HG03460 (cell line): Measurements from ENCODE around the gene BUB3.
"Not testable (repeated sequence)": the region's sequence is repeated elsewhere in the genome, so short reads cannot be mapped to it uniquely, and the experiment has no call there.

ENCODE experiments used
- ATAC-seq: cut with Tn5 transposase; IDR thresholded peaks from one replicate; pipeline ENCODE4 v1.9.1; 2021; ENCODE audit not compliant: unreplicated experiment

The BUB3 gene

GRCh38 chr10:123153486-123154091 lies 613 bp upstream of the BUB3 start:
- ATAC-seq: no peak

DNA sequence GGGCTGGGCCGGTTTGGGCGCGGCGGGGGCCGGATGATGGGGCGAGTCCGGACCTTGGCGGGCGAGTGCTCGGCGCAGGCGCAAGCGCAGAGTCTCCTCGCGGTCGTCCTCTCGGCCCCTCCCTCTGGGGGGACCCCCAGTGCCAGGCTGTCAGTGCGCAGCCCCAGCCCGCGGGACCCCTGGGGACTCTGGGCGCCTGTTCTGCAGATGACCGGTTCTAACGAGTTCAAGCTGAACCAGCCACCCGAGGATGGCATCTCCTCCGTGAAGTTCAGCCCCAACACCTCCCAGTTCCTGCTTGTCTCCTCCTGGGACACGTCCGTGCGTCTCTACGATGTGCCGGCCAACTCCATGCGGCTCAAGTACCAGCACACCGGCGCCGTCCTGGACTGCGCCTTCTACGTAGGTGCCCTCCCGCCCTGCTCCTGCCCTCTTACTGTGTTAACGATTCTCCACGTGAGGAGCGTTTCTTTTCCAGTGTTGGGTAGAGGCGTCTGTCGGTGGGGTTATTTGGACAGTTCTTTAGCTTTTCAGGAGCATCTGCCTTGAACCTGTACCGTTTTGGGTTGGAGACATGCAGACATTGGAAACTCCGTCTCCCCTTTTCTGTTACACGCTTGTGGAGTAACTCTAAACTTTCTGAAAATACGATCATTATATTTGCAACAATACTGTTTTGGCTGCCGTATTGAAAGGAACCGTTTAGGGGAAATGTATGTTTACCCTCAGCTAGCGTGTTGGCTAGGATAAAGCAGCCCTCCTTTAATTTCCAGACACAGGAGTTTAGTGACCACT lies 706 bp downstream of the BUB3 start:
- ATAC-seq: peak; percentile 54

GRCh38 chr10:123156078-123156477 lies 1.9 kb downstream of the BUB3 start:
- ATAC-seq: no peak

DNA sequence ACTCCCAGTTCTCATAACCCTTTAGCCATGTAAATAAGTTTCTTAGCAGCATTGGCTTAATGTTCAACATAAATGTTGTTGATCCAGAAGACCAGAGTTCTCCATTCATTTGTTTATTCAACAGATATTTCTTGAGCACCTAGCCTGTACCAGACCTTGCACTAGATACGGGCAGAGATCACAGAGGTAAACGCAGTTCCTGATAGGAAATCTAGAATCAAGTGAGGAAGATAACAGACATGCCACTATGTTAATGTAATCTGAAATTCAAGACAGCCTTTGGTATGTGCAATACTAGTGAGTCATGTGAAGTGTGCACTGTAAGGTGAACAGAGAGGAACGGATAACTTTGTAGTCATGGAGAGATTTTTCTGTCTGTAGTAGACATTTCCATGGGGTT lies 3.0 kb downstream of the BUB3 start:
- ATAC-seq: no peak

DNA sequence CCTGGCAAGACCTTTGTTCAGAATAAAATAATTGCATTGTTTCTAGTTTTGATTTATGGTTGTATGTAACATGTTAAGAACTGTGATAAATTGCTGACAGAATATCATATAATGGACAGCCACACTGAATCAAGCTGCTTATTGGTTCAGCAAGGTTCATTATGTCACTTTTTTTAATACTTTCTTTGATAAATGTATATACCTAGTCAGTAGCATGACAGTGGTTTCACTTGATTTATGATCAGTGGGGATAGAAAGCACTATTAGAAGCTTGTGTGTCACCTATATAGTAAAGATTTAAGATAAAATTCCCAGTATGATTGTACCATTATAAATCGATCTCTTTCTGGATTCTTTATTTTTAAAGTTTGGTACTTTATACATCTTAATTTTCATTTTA lies 4.5 kb downstream of the BUB3 start:
- no peak for ATAC-seq

DNA sequence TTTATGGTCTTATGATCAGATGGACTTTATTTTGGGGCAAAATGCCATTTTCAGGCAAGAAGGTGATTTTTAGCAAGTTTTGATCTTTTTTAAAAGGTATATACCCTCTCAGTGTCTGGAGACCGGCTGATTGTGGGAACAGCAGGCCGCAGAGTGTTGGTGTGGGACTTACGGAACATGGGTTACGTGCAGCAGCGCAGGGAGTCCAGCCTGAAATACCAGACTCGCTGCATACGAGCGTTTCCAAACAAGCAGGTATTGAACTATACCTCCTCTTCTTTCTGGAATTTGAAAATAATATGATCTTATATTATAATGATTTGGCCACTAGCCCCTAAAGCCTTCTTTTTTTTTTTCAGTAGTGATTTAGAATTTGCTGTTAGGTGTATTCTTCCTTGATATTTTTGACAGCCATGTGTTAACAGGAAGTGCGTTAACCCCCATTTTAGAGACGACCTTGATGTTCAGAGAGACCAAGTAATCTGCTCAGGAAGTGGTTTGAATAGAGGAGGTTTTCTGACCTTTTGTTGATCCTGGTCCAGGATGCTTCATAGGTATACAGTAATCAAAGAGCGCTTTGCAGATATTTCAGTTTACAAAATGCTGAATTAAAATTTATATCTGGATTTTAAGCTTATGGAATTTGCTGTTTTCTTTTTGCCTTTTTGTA lies 6.2 kb downstream of the BUB3 start:
- ATAC-seq: no peak

- ATAC-seq: no peak
Measured at GRCh38 chr10:123164319-123164718, 10.1 kb downstream of the BUB3 start.

DNA sequence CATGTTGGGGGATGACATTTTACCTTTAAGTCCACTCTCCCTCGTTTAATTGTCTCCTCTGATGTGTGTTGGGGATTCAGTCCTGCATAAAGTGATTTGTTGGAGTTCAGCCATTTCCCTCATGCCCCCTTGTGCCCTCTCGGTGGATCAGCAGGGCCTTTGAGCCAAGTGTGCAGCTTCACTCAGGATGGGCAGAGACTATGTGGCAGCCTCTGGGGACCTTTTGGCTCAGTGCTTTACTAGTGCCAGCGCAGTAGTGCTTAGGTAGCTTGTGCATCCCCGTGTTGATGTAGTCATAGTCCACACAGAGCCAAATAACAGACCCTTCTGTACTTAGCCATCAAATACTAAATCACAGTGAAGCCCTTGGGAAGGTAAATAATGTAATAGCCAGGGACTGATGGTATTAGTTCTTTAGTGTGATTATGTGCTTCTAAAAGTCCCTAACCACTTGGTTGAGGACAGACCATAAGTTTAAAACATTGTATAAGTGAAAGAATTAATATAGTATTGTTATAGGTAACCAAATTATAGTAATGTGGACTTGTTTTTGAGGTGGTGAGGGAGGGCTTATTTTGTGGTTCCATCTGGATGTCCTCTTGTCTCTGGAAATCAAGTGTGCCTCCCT lies 11.4 kb downstream of the BUB3 start:
- ATAC-seq: no peak

GRCh38 chr10:123166618-123167017 lies 12.4 kb downstream of the BUB3 start:
- no peak for ATAC-seq

- ATAC-seq: no peak
Measured at GRCh38 chr10:123170961-123171360, 16.8 kb downstream of the BUB3 start.

DNA sequence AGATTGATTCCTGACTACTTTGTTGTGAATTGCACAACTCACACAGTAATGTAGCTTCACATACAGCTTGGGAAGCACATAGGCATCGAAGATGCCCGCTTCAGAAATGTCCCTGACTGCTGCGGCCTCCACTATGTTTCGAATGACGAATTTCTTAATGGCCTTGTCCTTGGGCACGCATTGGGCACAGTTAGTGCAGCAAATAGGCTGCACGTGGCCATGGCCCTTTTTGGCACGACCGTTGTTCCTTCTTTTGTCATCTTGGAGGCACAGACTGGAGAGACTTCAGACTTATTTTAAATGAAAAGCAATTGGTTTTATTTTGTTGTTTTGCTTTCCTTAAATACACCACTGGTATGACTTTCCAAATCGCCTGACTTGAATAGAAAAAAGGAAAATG lies 17.4 kb downstream of the BUB3 start:
- not testable (repeated sequence) for ATAC-seq

- ATAC-seq: no peak
Measured at GRCh38 chr10:123175389-123176387, 21.5 kb downstream of the BUB3 start.

- not testable (repeated sequence) for ATAC-seq
Measured at GRCh38 chr10:123178390-123178789, 24.2 kb downstream of the BUB3 start.

DNA sequence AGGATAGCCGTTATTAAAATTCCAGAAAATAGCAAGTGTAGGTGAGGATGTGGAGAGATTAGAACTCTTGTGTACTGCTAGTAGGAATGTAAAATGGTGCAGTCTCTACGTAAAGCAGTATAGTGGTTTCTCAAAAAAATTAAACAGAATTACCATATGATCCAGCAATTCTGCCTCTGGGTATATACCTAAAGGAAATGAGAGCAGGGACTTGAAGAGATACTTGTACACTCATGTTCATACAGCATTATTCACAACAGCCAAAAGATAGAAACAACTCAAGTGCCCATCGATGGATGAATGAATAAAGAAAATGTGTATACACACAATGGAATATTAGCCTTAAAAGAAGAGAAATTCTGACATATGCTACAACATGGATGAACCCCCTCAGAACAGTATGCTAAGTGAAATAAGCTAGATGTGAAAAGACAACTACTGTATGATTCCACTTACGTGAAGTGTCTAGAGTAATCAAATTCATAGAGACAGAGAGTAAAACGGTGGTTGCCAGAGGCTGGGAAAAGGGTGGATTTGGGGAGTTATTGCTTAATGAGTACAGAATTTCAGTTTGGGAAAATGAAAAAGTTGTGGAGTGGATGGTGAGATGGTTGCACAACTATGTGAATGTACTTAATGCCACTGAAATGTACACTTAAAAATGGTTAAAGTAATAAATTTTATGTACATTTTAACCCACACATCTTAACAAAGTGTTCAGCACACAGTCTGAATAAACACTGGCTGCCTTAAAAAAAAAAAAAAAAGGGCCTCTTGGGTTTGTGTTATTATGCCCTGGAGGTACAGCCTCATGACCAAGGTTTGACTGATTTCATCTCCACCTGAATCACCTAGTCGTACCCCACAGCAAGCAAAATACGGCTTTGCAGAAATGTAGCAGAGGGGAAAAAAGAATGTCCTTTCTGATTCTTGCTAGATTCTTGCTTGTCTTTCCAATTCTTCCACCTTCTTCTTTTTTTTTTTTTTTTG lies 26.2 kb downstream of the BUB3 start:
- no peak for ATAC-seq

- no peak for ATAC-seq
Measured at GRCh38 chr10:123183724-123184123, 29.5 kb downstream of the BUB3 start.

DNA sequence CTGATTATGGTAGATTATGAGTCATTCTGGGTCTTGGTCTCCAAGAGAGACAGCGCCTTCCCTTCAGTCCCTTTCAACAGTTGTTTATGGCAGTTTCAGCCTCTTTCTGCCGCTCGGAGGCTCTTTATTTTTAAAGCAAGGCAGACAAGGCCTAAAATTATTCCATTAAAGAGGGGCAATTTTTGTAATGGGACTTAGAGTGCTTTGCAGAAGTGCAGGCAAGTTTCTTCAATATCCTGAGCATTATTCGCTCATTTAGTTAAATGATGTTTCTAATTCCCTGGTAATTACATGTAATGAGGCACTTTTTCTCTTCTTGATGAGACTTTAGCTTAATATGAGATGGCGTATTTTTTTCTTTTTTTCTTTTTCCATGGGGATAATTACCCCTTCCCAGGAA lies 33.6 kb downstream of the BUB3 start:
- no peak for ATAC-seq

DNA sequence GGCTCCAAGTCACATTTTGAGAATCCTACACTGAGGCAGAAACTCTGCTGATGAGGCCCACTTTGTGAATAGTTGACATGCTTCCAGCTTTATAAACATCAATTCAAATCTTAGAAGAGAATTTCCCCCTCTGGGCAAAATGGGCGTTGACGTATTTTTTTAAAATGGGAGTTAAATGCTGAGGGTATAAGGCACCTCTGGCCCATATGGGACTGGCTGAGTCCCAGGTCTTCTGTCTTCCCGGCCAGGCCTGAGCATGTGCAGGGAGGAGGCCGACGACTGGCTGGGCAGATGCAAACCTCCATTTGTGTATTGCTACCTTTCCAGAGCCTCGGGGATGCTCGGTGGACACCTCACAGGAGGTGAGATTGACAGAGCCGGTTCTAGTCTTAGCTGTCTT lies 37.7 kb downstream of the BUB3 start:
- no peak for ATAC-seq

GRCh38 chr10:123194056-123194455 lies 39.9 kb downstream of the BUB3 start:
- no peak for ATAC-seq

DNA sequence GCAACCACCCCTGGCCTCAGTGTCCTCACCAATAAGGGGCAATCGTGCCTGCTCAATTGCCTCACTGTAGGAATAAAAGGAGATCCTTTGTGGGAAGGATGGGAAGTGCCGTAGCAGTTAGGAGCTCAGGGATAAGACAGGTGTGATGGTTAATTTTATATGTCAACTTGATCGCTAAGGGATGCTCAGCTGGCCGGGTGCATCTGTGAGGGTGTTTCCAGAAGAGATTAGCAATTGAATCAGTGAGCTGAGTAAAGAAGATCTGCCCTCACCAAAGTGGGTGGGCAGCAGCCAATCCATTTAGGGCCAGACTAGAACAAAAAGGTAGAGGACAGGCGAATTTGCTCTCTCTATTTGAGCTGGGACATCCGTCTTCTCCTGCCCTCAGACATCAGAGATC lies 46.3 kb downstream of the BUB3 start:
- no peak for ATAC-seq
